Body of pancreas (tissue), 4 donors: Measurements from ENCODE around the gene SORCS2. TPM values are rescaled to one million over a fixed set of nuclear protein-coding genes. Genes with fewer than 3 reads are reported as not detected.

Experiments
- ATAC-seq: fragments of 150-250 bp; one replicate; pipeline ENCODE4 v1.9.1; 2016
- DNase-seq, 4 donors: peaks; one replicate each; pipeline ENCODE4 v3.0.0-alpha.2; 2019
- H3K27ac ChIP-seq, 4 donors: fragments of 200-600 bp; sonication (generic); 1 replicate in 3 of 4; 2 replicates in 1 of 4; pipeline versions ENCODE4 v1.5.1 to v1.6.1; 2016 to 2019; ENCODE audit warnings: mild to moderate bottlenecking in 1 of 4, mixed read lengths in 1 of 4, moderate library complexity in 1 of 4
- H3K27me3 ChIP-seq, 2 donors: fragments of 200-600 bp; sonication (generic); one replicate each; pipeline ENCODE4 v1.6.0; 2016; ENCODE audit warnings: mild to moderate bottlenecking in 1 of 2
- H3K36me3 ChIP-seq, 2 donors: fragments of 200-600 bp; sonication (generic); replicated peaks in 1 of 2; 2 replicates each; pipeline ENCODE4 v1.5.1; 2016; ENCODE audit warnings: low read depth in 2 of 2; ENCODE audit not compliant: insufficient read depth in 1 of 2
- H3K4me1 ChIP-seq: fragments of 200-600 bp; sonication (generic); one replicate; pipeline ENCODE4 v1.6.0; 2016
- H3K4me3 ChIP-seq, 2 donors: fragments of 200-600 bp; sonication (generic); 1 replicate in 1 of 2; 2 replicates in 1 of 2; pipeline ENCODE4 v1.5.1; 2016 to 2019
- H3K9me3 ChIP-seq, 3 donors: fragments of 200-600 bp; sonication (generic); 1 replicate in 2 of 3; 2 replicates in 1 of 3; pipeline ENCODE4 v1.5.1; 2016
- CTCF ChIP-seq, 7 experiments: fragments of 450-650 bp in 4 of 7; fragments of 200-600 bp in 3 of 7; sonication (generic) in 3 of 7; IDR thresholded peaks; one replicate each; pipeline ENCODE4 v1.5.1; 2016 to 2019; ENCODE audit warnings: antibody characterized with exemption in 7 of 7
- POLR2A ChIP-seq, 3 donors: fragments of 450-650 bp; IDR thresholded peaks; one replicate each; pipeline ENCODE4 v1.6.1; 2016; ENCODE audit warnings: antibody characterized with exemption in 3 of 3, mild to moderate bottlenecking in 2 of 3
- WGBS, 2 donors: methylation state at CpG; one replicate each; pipeline ENCODE4 v1.1.5; 2017; 5-methylcytosine and 5-hydroxymethylcytosine counted together
- intact Hi-C: fragments of 100-400 bp; cut with DNase I; formaldehyde crosslinking; loops from one replicate; pipeline ENCODE4 v1.15.1; 2023
- total RNA-seq, 2 donors: library from RNA; depleted of rRNA; stranded (reverse); fragments of >200 nt; gene quantifications; one replicate each; pipeline ENCODE4 v1.1.0, GENCODE V29; 2016

SORCS2 gene
- total RNA-seq, 2 donors from 2014 or later: 0.26 to 0.33 TPM

DNA sequence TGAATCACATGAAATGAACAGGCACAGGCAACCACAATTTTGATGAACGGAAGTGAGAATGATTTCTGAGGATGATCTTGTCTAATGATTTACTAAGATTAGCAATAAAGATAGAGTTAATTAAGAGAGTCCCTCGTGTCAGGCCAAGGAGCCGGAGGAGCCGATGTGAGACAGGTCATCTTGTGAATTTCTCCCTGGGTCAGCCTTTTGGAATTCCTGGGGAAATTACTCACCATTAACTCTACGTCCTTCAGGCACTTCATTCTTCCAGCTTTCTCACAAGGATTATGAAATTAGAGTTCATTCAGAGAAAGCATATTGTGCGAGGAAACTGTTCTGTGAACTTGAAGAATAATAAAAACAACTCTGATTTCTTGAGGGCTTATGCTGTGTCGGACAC lies 155.6 kb downstream of the SORCS2 start:
- no peak overlapping the region for H3K27ac ChIP-seq
- intact Hi-C loops: no loop called here
- no peaks in the 10 kb centered on the region for H3K9me3 ChIP-seq
- no peak overlapping the region for H3K4me3 ChIP-seq
- WGBS, 2 donors: 52 to 63% methylated on average over 7 of the region's 7 CpGs
- no peak for ATAC-seq
- H3K36me3 ChIP-seq: no peaks in the 10 kb centered on the region
- no peak for DNase-seq
- TF ChIP-seq POLR2A (IDR thresholded peaks at IDR 0.05) (no peak), CTCF (IDR thresholded peaks at IDR 0.05) (no peak)
- no peaks in the 10 kb centered on the region for H3K4me1 ChIP-seq
- H3K27me3 ChIP-seq: no peaks in the 10 kb centered on the region

- H3K4me3 ChIP-seq: no peak overlapping the region
- ATAC-seq: no peak
- no peaks in the 10 kb centered on the region for H3K27me3 ChIP-seq
- H3K36me3 ChIP-seq: no peaks in the 10 kb centered on the region
- intact Hi-C loops: no loop called here
- TF ChIP-seq CTCF (IDR thresholded peaks at IDR 0.05): no peak
- TF ChIP-seq POLR2A (IDR thresholded peaks at IDR 0.05): no peak
- WGBS, 2 donors: 67 to 79% methylated on average over 15 to 18 of the region's 18 CpGs
- no peak for DNase-seq
- H3K9me3 ChIP-seq: no peaks in the 10 kb centered on the region
- no peaks in the 10 kb centered on the region for H3K4me1 ChIP-seq
- H3K27ac ChIP-seq: no peak overlapping the region
Measured at GRCh38 chr4:7348946-7349900, 156.9 kb downstream of the SORCS2 start.

GRCh38 chr4:7350396-7350795 lies 158.1 kb downstream of the SORCS2 start:
- no peaks in the 10 kb centered on the region for H3K9me3 ChIP-seq
- H3K4me3 ChIP-seq: no peak overlapping the region

DNA sequence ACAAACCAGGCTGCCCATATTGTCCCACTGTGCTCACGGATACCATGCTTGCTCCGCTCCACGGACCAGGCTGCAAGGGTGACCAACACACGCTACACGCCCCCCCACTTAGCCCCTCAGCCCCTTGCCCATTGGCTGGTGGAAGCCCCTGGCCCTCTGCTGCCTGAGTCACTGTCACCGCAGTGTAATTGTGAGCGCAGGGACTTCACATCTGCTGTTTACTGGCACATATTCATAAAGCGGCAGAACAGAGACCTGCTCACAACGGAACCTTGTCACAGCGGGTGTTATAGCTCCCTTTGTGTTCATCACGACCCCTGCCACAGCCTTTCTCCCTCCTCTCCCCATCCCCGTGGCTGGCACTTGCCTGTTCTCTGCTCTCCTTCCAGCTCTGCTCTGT lies 158.7 kb downstream of the SORCS2 start:
- intact Hi-C loops: no loop called here
- no peaks in the 10 kb centered on the region for H3K9me3 ChIP-seq
- no peak overlapping the region for H3K4me3 ChIP-seq
- 59 to 60% methylated on average over 11 to 12 of the region's 12 CpGs for WGBS, 2 donors
- no peak overlapping the region for H3K27ac ChIP-seq
- H3K36me3 ChIP-seq: no peaks in the 10 kb centered on the region
- TF ChIP-seq POLR2A (IDR thresholded peaks at IDR 0.05) (no peak), CTCF (IDR thresholded peaks at IDR 0.05) (no peak)
- no peaks in the 10 kb centered on the region for H3K4me1 ChIP-seq
- no peak for DNase-seq
- ATAC-seq: no peak
- H3K27me3 ChIP-seq: no peaks in the 10 kb centered on the region

More at GRCh38 chr4:7350396-7350795, 158.1 kb downstream of the SORCS2 start:
- WGBS, 2 donors: 57 to 63% methylated on average over 6 of the region's 6 CpGs
- TF ChIP-seq POLR2A (IDR thresholded peaks at IDR 0.05) (no peak), CTCF (IDR thresholded peaks at IDR 0.05) (no peak)
- DNase-seq: no peak
- Histone ChIP-seq H3K27me3 (no peaks in the 10 kb centered on the region), H3K27ac (no peak overlapping the region), H3K36me3 (no peaks in the 10 kb centered on the region), H3K4me1 (no peaks in the 10 kb centered on the region)
- intact Hi-C loops: no loop called here
- ATAC-seq: no peak
